Measurements from ENCODE around the gene ENTR1. TPM values are rescaled to one million over a fixed set of nuclear protein-coding genes. Genes with fewer than 3 reads are reported as not detected.
A peak's percentile ranks its signal among the peaks of the same experiment; 100 is the strongest.

ENTR1 gene
- total and polyA plus RNA-seq, 4 donors: 25.5 to 48.4 (median 37.7) TPM

DNA sequence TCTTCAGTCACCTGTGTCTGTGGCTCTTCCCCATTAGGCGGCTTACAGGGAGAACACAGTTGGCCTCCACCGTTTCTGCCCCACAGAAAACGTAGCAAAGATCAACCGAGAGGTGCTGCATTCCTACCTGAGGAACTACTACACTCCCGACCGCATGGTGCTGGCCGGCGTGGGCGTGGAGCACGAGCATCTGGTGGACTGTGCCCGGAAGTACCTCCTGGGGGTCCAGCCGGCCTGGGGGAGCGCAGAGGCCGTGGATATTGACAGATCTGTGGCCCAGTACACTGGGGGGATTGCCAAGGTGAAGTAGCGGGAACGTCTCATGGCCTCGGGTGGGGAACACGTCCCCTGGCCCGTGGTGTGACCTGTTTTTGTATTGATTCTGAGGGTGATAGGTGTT lies 6.5 kb upstream of the ENTR1 start:
- ATAC-seq (ENCODE audit: insufficient read depth, low FRiP score) (no peak), DNase-seq (no peak)
- H3K36me3 ChIP-seq (ENCODE audit: control insufficient read depth in 4 of 4, insufficient read depth in 4 of 4, low read length in 4 of 4): peaks cover 19 to 67% (median 49%) of the 10 kb centered on the region in 4 donors
- H3K27me3 ChIP-seq (ENCODE audit: control insufficient read depth in 3 of 3, insufficient read depth in 3 of 3, low read length in 2 of 3): no peaks in the 10 kb centered on the region
- WGBS, 2 donors: 93 to 96% methylated on average over 19 of the region's 19 CpGs
- peaks cover 0 to 1% (median 0%) of the 10 kb centered on the region in 5 donors for H3K4me1 ChIP-seq (ENCODE audit: control insufficient read depth in 5 of 5, insufficient read depth in 5 of 5, low read length in 5 of 5)
- no peak overlapping the region for H3K27ac ChIP-seq (ENCODE audit: low read depth in 1 of 2, low read length in 1 of 2)
- H3K4me3 ChIP-seq: no peak overlapping the region
- H3K9ac ChIP-seq (ENCODE audit: insufficient read depth in 1 of 2, low read length in 2 of 2): no peak overlapping the region
- H3K9me3 ChIP-seq (ENCODE audit: control insufficient read depth in 4 of 4, insufficient read depth in 3 of 4, low read length in 3 of 4): no peaks in the 10 kb centered on the region
- TF ChIP-seq, protein P1, sequence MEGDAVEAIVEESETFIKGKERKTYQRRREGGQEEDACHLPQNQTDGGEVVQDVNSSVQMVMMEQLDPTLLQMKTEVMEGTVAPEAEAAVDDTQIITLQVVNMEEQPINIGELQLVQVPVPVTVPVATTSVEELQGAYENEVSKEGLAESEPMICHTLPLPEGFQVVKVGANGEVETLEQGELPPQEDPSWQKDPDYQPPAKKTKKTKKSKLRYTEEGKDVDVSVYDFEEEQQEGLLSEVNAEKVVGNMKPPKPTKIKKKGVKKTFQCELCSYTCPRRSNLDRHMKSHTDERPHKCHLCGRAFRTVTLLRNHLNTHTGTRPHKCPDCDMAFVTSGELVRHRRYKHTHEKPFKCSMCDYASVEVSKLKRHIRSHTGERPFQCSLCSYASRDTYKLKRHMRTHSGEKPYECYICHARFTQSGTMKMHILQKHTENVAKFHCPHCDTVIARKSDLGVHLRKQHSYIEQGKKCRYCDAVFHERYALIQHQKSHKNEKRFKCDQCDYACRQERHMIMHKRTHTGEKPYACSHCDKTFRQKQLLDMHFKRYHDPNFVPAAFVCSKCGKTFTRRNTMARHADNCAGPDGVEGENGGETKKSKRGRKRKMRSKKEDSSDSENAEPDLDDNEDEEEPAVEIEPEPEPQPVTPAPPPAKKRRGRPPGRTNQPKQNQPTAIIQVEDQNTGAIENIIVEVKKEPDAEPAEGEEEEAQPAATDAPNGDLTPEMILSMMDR (IDR thresholded peaks at IDR 0.05; ENCODE audit: control extremely low read depth, extremely low read depth): no peak

DNA sequence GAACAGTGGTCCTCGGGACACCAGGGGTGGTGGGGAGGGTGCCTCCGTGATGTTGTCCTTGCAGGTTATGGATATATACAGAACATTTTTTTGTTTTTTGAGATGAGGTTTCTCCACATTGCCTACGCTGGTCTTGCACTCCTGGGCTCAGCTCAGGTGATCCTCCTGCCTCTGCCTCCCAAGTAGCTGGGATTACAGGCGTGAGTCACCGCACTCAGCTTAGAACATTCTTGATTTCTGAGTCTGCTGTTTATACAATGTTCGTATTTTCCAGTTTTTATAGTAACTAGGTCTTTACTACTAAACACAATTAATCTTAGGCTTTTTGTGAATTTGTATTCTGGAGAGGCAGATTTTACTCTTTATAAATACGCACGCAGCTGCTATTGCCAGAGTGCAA lies 6.0 kb upstream of the ENTR1 start:
- no peak overlapping the region for H3K4me3 ChIP-seq
- WGBS, 2 donors: 97% methylated on average over 8 of the region's 8 CpGs
- H3K9ac ChIP-seq (ENCODE audit: insufficient read depth in 1 of 2, low read length in 2 of 2): no peak overlapping the region
- DNase-seq (no peak), ATAC-seq (ENCODE audit: insufficient read depth, low FRiP score) (no peak)
- peaks cover 19 to 62% (median 47%) of the 10 kb centered on the region in 4 donors for H3K36me3 ChIP-seq (ENCODE audit: control insufficient read depth in 4 of 4, insufficient read depth in 4 of 4, low read length in 4 of 4)
- H3K4me1 ChIP-seq (ENCODE audit: control insufficient read depth in 5 of 5, insufficient read depth in 5 of 5, low read length in 5 of 5): peaks cover 0 to 6% (median 4%) of the 10 kb centered on the region in 5 donors
- no peaks in the 10 kb centered on the region for H3K9me3 ChIP-seq (ENCODE audit: control insufficient read depth in 4 of 4, insufficient read depth in 3 of 4, low read length in 3 of 4)
- TF ChIP-seq, protein P1 (IDR thresholded peaks at IDR 0.05; ENCODE audit: control extremely low read depth, extremely low read depth): no peak
- no peaks in the 10 kb centered on the region for H3K27me3 ChIP-seq (ENCODE audit: control insufficient read depth in 3 of 3, insufficient read depth in 3 of 3, low read length in 2 of 3)
- H3K27ac ChIP-seq (ENCODE audit: low read depth in 1 of 2, low read length in 1 of 2): no peak overlapping the region

DNA sequence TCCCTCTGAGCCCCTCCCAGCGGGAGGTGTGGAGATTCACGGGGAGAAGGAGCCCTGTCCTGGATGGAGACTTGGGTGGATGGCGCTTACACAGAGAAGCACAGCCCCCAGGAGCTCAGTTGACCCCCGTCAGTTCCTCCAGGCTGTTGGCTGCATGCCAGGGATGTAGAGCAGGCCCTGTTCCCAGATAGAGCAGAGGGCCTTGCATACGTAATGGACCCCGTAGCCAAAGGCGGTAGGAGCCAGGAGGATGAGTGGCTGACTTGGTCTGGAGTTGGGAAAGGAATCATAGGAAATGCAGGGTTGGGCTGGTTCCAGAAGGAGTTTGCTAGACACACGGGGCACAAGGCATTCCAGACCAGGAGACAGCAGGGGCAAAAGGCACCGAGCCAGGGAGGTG lies 2.5 kb upstream of the ENTR1 start:
- Histone ChIP-seq H3K9me3 (ENCODE audit: control insufficient read depth in 4 of 4, insufficient read depth in 3 of 4, low read length in 3 of 4) (no peaks in the 10 kb centered on the region), H3K27me3 (ENCODE audit: control insufficient read depth in 3 of 3, insufficient read depth in 3 of 3, low read length in 2 of 3) (no peaks in the 10 kb centered on the region), H3K27ac (ENCODE audit: low read depth in 1 of 2, low read length in 1 of 2) (no peak overlapping the region), H3K4me1 (ENCODE audit: control insufficient read depth in 5 of 5, insufficient read depth in 5 of 5, low read length in 5 of 5) (peaks cover 0 to 19% (median 8%) of the 10 kb centered on the region in 5 donors), H3K9ac (ENCODE audit: insufficient read depth in 1 of 2, low read length in 2 of 2) (no peak overlapping the region), H3K36me3 (ENCODE audit: control insufficient read depth in 4 of 4, insufficient read depth in 4 of 4, low read length in 4 of 4) (peaks cover 11 to 47% (median 37%) of the 10 kb centered on the region in 4 donors), H3K4me3 (no peak overlapping the region)
- 76 to 88% methylated on average over 9 of the region's 9 CpGs for WGBS, 2 donors
- ATAC-seq (ENCODE audit: insufficient read depth, low FRiP score) (no peak), DNase-seq (peak in 2 of 3 donors; percentile 14 to 56)
- TF ChIP-seq, protein P1 (IDR thresholded peaks at IDR 0.05; ENCODE audit: control extremely low read depth, extremely low read depth): no peak

DNA sequence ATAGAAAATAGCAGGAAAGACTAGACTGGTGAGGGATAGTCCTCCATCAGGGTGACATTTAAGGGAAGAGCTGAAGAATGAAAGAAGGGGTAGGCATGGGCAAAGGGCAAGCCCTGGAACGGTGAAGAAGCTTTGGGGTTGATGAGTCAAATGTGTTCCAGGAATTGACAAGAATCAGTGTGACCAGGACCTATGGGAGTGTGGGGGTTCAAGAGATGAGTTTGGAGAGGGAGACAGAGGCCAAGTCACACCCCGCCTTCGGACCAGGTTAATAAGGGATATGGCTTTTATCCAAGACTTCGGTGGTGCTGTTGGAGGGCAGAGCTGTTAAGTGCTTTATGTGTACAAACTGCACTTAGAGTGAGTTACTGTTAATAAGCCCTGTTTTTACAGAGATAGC lies 964 bp upstream of the ENTR1 start:
- Histone ChIP-seq H3K27ac (ENCODE audit: low read depth in 1 of 2, low read length in 1 of 2) (no peak overlapping the region), H3K9ac (ENCODE audit: insufficient read depth in 1 of 2, low read length in 2 of 2) (peak overlapping the region; percentile 66 to 74), H3K27me3 (ENCODE audit: control insufficient read depth in 3 of 3, insufficient read depth in 3 of 3, low read length in 2 of 3) (no peaks in the 10 kb centered on the region), H3K9me3 (ENCODE audit: control insufficient read depth in 4 of 4, insufficient read depth in 3 of 4, low read length in 3 of 4) (no peaks in the 10 kb centered on the region), H3K4me3 (peak overlapping the region; percentile 82), H3K4me1 (ENCODE audit: control insufficient read depth in 5 of 5, insufficient read depth in 5 of 5, low read length in 5 of 5) (peaks cover 0 to 19% (median 8%) of the 10 kb centered on the region in 5 donors), H3K36me3 (ENCODE audit: control insufficient read depth in 4 of 4, insufficient read depth in 4 of 4, low read length in 4 of 4) (peaks cover 8 to 42% (median 32%) of the 10 kb centered on the region in 4 donors)
- ATAC-seq (ENCODE audit: insufficient read depth, low FRiP score): no peak
- 35 to 59% methylated on average over 4 of the region's 4 CpGs for WGBS, 2 donors
- DNase-seq: no peak
- TF ChIP-seq, protein P1 (IDR thresholded peaks at IDR 0.05; ENCODE audit: control extremely low read depth, extremely low read depth): no peak

Measured in lung (tissue), 12 donors.